Ecto neural progenitor cell (in vitro differentiated cells): Measurements from ENCODE around the gene UGT2B15.
"Not testable (repeated sequence)": the region's sequence is repeated elsewhere in the genome, so short reads cannot be mapped to it uniquely, and the experiment has no call there.

Experiments
- DNase-seq: peaks from one replicate; pipeline ENCODE4 v3.0.0-alpha.2; 2018; ENCODE audit warnings: low spot score

UGT2B15 gene

GRCh38 chr4:68670479-68670939 is at the start of gene UGT2B15:
Gene UGT2B15 (minus strand): TSS chr4:68670652. CDS start chr4:68670618, 34 bp downstream.
- not testable (repeated sequence) for DNase-seq

GRCh38 chr4:68719075-68719473 is 48.6 kb upstream of the UGT2B15 start:
- DNase-seq: no peak

GRCh38 chr4:68718447-68719074 is 48.1 kb upstream of the UGT2B15 start:
- no peak for DNase-seq

DNA sequence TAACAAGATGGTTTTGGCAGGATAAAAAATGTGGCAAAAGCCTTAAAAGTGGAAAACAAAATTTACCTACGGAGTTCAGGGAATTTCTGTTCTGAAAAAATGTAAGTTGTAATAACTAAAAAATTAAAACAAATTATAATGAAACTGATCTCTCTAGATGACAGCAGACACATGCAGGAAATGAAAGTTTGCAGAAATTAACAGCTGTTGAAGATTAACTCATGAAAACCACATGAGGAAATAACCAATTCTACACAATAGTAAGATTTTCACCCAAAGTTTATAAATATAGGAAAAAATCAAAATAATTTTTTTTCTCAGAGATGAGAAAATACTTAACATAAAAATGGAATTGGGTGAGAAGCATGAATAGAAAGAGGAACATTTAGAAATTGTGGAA is 47.5 kb upstream of the UGT2B15 start:
- no peak for DNase-seq

DNA sequence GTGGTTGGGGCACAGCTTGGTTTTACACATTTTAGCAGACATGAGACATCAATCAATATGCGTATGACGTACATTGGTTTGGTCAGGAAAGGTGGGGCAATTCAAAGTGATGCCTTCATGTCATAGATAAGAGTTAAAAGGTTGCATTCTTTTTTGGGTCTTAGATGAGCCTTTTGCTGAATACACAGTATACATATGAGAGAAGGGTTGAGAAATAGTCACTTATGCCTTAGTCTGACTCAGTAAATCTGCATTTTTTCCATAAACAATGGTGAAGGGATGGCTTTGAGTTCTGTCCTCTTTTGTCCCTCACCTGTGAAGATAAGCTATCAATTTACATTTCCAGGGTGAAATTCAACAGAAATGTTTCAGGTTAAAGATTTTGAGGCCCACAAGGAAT is 43.9 kb upstream of the UGT2B15 start:
- DNase-seq: no peak

DNA sequence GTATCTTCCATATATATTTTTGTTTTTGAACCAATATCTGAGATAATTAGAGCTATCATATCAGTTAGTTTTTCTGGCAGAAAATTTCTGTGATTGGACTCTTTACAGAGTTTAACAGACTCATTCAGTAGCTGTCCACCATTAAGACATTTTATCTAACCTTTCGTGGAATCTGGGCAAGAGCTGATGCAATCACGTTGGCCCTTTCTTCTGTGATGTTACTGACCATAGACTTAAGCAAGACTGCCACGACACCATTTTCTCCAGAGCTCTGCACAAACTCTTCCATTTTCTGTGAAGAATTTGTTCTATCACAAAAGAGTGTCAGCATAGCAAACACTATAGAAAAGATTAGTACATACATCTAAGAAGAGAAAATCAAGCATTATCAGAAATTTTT is 41.8 kb upstream of the UGT2B15 start:
- DNase-seq: no peak

DNA sequence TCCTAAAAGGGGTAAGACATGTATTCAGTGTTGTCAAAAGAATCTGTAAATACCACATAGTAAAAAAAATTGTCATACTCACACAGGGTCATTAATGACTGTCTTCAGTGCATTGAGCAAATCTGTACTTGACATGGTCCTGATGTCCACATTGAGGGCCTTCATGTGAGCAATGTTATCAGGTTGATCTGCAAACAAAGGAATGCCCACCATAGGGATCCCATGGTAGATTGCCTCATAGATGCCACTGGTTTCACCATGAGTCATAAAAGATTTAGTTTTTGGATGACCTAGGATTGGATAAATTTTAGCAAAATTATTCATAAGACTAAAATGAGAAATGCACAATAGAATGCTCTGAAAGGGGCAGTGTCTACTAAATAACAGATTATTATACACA is 38.1 kb upstream of the UGT2B15 start:
- no peak for DNase-seq

DNA sequence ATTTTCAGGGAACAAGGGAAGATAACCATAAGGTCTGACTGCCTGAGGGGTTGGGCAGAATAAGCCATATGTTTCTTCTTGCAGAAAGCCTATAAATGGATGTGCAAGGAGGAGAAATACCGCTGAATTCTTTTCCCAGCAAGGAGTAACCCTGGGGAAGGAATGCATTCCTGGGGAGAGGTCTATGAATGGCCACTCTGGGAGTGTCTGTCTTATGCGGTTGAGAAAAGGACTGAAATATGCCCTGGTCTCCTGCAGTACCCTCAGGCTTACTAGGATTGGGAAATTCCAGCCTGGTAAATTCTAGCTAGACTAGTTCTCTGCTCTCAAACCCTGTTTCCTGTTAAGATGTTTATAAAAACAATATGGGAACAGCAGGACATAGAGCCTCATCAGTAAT is 32.7 kb upstream of the UGT2B15 start:
- DNase-seq: not testable (repeated sequence)

DNA sequence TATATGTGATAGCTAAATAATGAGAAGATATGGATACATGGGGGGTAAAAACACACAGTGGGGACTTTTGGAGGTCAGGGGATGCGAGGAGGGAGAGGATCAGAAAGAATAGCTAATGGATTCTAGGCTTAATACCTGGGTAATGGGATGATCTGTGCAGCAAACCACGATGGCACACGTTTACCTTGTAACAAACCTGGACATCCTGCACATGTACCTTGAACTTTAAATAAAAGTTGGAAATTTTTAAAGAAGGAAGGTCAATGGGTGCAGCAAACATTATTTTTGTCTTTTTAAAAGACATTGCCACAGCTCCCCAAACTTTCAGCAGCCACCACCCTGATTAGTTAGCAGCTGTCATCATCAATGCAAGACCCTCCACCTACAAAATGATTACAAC is 29.7 kb upstream of the UGT2B15 start:
- DNase-seq: no peak

- no peak for DNase-seq
Observed at GRCh38 chr4:68693325-68694075, 23.0 kb upstream of the UGT2B15 start.

GRCh38 chr4:68691186-68691585 is 20.7 kb upstream of the UGT2B15 start:
- no peak for DNase-seq

DNA sequence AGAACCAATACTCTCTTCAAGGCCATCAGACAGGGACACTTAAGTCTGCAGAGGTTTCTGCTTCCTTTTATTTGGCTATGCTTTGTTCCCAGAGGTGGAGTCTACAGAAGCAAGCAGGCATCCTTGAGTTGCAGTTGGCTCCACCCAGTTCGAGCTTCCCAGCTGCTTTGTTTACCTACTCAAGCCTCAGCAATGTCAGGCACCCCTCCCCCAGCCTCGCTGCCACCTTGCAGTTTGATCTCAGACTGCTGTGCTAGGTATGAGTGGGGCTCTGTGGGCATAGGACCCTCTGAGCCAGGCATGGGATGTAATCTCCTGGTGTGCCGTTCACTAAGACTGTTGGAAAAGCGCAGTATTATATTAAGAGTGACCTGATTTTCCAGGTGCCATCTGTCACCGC is 12.6 kb upstream of the UGT2B15 start:
- DNase-seq: no peak

- DNase-seq: not testable (repeated sequence)
Observed at GRCh38 chr4:68681298-68681697, 10.8 kb upstream of the UGT2B15 start.

DNA sequence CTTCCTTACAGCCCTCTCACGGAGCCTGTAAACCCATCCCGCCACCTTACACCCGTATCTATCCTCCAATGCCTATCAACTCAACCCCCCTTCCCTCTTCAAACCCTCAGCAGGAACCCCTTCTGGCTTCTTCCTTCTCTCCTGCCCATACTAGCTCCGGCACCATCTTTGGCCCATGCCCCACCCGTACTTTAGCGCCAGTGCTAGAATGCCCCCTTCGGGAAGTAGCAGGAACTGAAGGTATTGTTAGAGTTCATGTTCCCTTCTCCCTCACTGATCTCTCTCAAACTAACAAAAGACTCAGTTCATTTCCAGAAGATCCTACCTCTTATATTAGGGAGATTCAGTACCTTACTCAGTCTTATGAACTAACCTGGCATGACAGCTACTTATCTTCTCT is 2.7 kb upstream of the UGT2B15 start:
- no peak for DNase-seq

GRCh38 chr4:68671217-68671616 is 765 bp upstream of the UGT2B15 start:
- DNase-seq: not testable (repeated sequence)

DNA sequence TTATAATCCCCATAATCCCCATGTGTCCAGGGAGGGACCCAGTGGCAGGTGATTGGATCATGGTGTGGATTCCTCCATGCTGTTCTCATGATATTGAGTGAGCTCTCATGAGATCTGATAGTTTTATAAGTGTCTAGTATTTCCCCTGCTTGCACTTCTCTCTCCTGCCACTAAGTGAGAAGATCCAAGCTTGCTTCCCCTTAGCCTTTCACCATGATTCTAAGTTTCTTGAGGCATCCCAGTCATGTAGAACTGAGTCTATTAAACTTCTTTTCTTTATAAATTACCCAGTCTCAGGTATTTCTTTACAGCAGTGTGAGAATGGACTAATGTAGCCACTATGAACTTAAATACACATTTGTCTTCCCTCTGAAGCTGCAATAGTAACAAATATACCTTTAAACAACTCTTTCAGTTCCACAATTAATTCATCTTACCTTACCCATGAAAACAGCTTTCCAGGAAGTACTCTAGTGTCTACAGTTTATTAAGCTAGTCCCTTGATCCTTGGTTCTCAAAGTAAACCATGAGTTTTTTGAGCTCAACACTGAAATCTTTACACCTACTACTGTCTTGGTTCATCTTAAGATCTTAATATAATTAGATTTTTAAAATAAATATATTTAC is 1.8 kb downstream of the UGT2B15 start:
- DNase-seq: not testable (repeated sequence)

- not testable (repeated sequence) for DNase-seq
Observed at GRCh38 chr4:68667551-68667950, 2.9 kb downstream of the UGT2B15 start.

GRCh38 chr4:68664721-68665120 is 5.7 kb downstream of the UGT2B15 start:
- not testable (repeated sequence) for DNase-seq

DNA sequence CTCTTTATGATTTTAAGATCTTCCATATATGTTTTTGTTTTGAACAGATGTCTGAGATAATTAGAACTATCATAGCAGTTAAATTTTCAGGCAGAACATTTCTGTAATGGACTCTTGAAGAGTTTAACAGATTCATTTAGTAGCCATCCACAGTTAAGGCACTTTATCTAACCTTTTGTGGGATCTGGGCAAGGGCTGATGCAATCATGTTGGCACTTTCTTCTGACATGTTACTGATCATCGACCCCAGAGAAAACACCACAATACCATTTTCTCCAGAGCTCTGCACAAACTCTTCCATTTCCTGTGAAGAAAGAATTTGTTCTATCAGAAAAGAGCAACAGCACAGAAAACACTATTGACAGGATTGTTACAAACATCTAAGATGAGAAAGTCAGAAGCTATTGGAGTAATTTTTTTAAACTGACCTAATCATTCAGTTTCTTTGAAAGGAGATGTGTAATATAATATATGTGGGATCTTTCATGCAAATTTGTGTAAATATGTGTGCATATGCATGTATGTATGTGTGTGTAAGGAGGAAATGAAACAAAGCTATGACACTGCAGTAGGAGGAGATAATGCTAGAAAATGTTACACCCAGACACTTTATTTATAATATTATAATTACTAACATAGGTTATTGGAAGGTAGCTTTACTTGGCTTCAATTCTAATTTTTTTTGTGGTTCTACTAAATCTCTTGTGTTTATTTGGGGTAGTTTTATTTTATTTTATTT is 7.4 kb downstream of the UGT2B15 start:
- DNase-seq: not testable (repeated sequence)

- DNase-seq: no peak
Observed at GRCh38 chr4:68658672-68659071, 11.8 kb downstream of the UGT2B15 start.

GRCh38 chr4:68657022-68657594 is 13.3 kb downstream of the UGT2B15 start:
- DNase-seq: not testable (repeated sequence)

GRCh38 chr4:68656445-68656973 is 13.9 kb downstream of the UGT2B15 start:
- DNase-seq: not testable (repeated sequence)
